GM12875 (cell line): Measurements from ENCODE around the gene GRM4.
"Not testable (repeated sequence)": the region's sequence is repeated elsewhere in the genome, so short reads cannot be mapped to it uniquely, and the experiment has no call there.

Source experiments
- H3K4me3 ChIP-seq: one replicate; pipeline ENCODE4 v1.5.1; 2011; ENCODE audit warnings: low read depth, low read length, control low read depth
- CTCF ChIP-seq: IDR thresholded peaks from 2 replicates; pipeline ENCODE4 v1.5.1; 2011; ENCODE audit warnings: low read depth, mild to moderate bottlenecking, control low read depth, inconsistent platforms, low read length, moderate library complexity, borderline replicate concordance; ENCODE audit not compliant: insufficient read depth

GRM4 gene

GRCh38 chr6:34021554-34022190, 124.2 kb downstream of the GRM4 start:
- no peak overlapping the region for H3K4me3 ChIP-seq
- no peak for TF ChIP-seq CTCF

- no peak overlapping the region for H3K4me3 ChIP-seq
- TF ChIP-seq CTCF, result no peak
Measured at GRCh38 chr6:34020807-34021553, 124.9 kb downstream of the GRM4 start.

- TF ChIP-seq CTCF, result no peak
- H3K4me3 ChIP-seq, result no peak overlapping the region
Measured at GRCh38 chr6:34020278-34020677, 125.6 kb downstream of the GRM4 start.

GRCh38 chr6:34018961-34019606, 126.8 kb downstream of the GRM4 start:
- no peak for TF ChIP-seq CTCF
- no peak overlapping the region for H3K4me3 ChIP-seq

- no peak for TF ChIP-seq CTCF
- H3K4me3 ChIP-seq, result no peak overlapping the region
Measured at GRCh38 chr6:34018026-34018425, 127.9 kb downstream of the GRM4 start.

- no peak for TF ChIP-seq CTCF
- H3K4me3 ChIP-seq, result no peak overlapping the region
Measured at GRCh38 chr6:34017106-34017805, 128.6 kb downstream of the GRM4 start.

GRCh38 chr6:34016573-34016972, 129.3 kb downstream of the GRM4 start:
- H3K4me3 ChIP-seq, result not testable (repeated sequence)
